ENCODE data around the gene KCTD4. TPM values are rescaled to one million over a fixed set of nuclear protein-coding genes. Genes with fewer than 3 reads are reported as not detected.

The KCTD4 gene
- polyA plus RNA-seq, 1 donor = 0.10 TPM

- H3K9me3 ChIP-seq (ENCODE audit: control insufficient read depth, low read depth, low read length) = no peaks in the 10 kb centered on the region
- H3K27ac ChIP-seq (ENCODE audit: low read length) = no peak overlapping the region
- 100% methylated on average over 1 of the region's 4 CpGs for WGBS (ENCODE audit: insufficient coverage, low lambda C conversion rate)
- DNase-seq = no peak
- peaks cover under 1% of the 10 kb centered on the region for H3K4me1 ChIP-seq (ENCODE audit: control insufficient read depth, insufficient read depth, low read length)
- no peaks in the 10 kb centered on the region for H3K27me3 ChIP-seq (ENCODE audit: control insufficient read depth, insufficient read depth, low read length)
- no peaks in the 10 kb centered on the region for H3K36me3 ChIP-seq (ENCODE audit: control insufficient read depth, insufficient read depth, low read length)
- H3K4me3 ChIP-seq (ENCODE audit: low read length) = no peak overlapping the region
Observed at GRCh38 chr13:45231305-45231704, 30.5 kb upstream of the KCTD4 start.

- H3K4me1 ChIP-seq (ENCODE audit: control insufficient read depth, insufficient read depth, low read length) = no peaks in the 10 kb centered on the region
- no peak for DNase-seq
- no peaks in the 10 kb centered on the region for H3K9me3 ChIP-seq (ENCODE audit: control insufficient read depth, low read depth, low read length)
- H3K27me3 ChIP-seq (ENCODE audit: control insufficient read depth, insufficient read depth, low read length) = no peaks in the 10 kb centered on the region
- 80% methylated on average over 1 of the region's 4 CpGs for WGBS (ENCODE audit: insufficient coverage, low lambda C conversion rate)
- H3K27ac ChIP-seq (ENCODE audit: low read length) = no peak overlapping the region
- H3K36me3 ChIP-seq (ENCODE audit: control insufficient read depth, insufficient read depth, low read length) = no peaks in the 10 kb centered on the region
- H3K4me3 ChIP-seq (ENCODE audit: low read length) = no peak overlapping the region
Observed at GRCh38 chr13:45229172-45229571, 28.3 kb upstream of the KCTD4 start.

DNA sequence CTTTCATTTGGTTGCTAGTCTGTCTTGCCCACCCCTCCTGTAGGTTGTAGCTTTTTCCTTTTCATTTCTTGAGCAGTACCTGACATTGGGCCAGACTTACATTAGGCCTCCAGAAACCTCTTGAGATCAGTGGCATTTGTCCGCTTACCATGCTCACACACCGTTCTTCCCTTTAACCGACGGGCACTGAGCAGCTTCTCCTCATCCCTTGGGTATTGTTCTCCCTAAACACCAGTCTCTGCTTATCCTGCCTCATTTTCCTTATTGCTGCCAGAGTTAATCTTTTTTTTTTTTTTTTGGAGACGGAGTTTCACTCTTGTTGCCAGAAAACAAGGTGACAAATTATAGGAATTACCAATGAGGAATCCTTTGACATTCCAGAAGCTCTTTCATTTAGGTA is 27.2 kb upstream of the KCTD4 start:
- no peak overlapping the region for H3K4me3 ChIP-seq (ENCODE audit: low read length)
- no peak overlapping the region for H3K27ac ChIP-seq (ENCODE audit: low read length)
- H3K9me3 ChIP-seq (ENCODE audit: control insufficient read depth, low read depth, low read length) = no peaks in the 10 kb centered on the region
- H3K4me1 ChIP-seq (ENCODE audit: control insufficient read depth, insufficient read depth, low read length) = no peaks in the 10 kb centered on the region
- H3K36me3 ChIP-seq (ENCODE audit: control insufficient read depth, insufficient read depth, low read length) = no peaks in the 10 kb centered on the region
- no peak for DNase-seq
- WGBS (ENCODE audit: insufficient coverage, low lambda C conversion rate) = 100% methylated on average over 4 of the region's 5 CpGs
- no peaks in the 10 kb centered on the region for H3K27me3 ChIP-seq (ENCODE audit: control insufficient read depth, insufficient read depth, low read length)

GRCh38 chr13:45226024-45226423 is 25.2 kb upstream of the KCTD4 start:
- Histone ChIP-seq H3K4me1 (ENCODE audit: control insufficient read depth, insufficient read depth, low read length) (no peaks in the 10 kb centered on the region), H3K36me3 (ENCODE audit: control insufficient read depth, insufficient read depth, low read length) (no peaks in the 10 kb centered on the region), H3K4me3 (ENCODE audit: low read length) (no peak overlapping the region), H3K27me3 (ENCODE audit: control insufficient read depth, insufficient read depth, low read length) (no peaks in the 10 kb centered on the region), H3K27ac (ENCODE audit: low read length) (no peak overlapping the region), H3K9me3 (ENCODE audit: control insufficient read depth, low read depth, low read length) (no peaks in the 10 kb centered on the region)
- whole genome bisulfite sequencing (ENCODE audit: insufficient coverage, low lambda C conversion rate) = 80% methylated on average over 2 of the region's 3 CpGs
- no peak for DNase-seq

- Histone ChIP-seq H3K27ac (ENCODE audit: low read length) (no peak overlapping the region), H3K4me3 (ENCODE audit: low read length) (no peak overlapping the region), H3K27me3 (ENCODE audit: control insufficient read depth, insufficient read depth, low read length) (no peaks in the 10 kb centered on the region), H3K9me3 (ENCODE audit: control insufficient read depth, low read depth, low read length) (no peaks in the 10 kb centered on the region), H3K36me3 (ENCODE audit: control insufficient read depth, insufficient read depth, low read length) (no peaks in the 10 kb centered on the region), H3K4me1 (ENCODE audit: control insufficient read depth, insufficient read depth, low read length) (no peaks in the 10 kb centered on the region)
- WGBS (ENCODE audit: insufficient coverage, low lambda C conversion rate) = no CpG with 5 or more reads among the region's 4 CpGs
- DNase-seq = no peak
Observed at GRCh38 chr13:45225370-45225769, 24.5 kb upstream of the KCTD4 start.

DNA sequence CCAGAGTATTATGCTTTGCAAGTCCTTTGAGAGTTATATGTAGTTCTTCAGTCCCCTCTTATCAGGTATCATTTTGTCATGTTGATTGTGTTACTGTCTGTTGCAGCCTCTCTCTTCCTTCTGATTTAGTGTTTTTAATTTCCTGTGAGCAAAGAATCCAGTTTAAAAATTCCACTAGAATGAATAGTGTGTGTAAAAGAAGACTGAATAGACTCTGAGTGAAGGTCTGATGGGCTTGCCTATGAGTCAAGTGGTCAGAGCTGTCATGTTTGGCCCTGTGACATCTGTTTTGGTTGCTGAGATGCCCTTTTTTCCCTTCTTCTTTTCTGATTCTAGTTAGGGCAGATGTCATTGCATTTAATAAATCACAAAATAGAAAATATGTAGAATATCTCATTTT is 23.3 kb upstream of the KCTD4 start:
- no peak for DNase-seq
- Histone ChIP-seq H3K4me1 (ENCODE audit: control insufficient read depth, insufficient read depth, low read length) (no peaks in the 10 kb centered on the region), H3K4me3 (ENCODE audit: low read length) (no peak overlapping the region), H3K27me3 (ENCODE audit: control insufficient read depth, insufficient read depth, low read length) (no peaks in the 10 kb centered on the region), H3K9me3 (ENCODE audit: control insufficient read depth, low read depth, low read length) (no peaks in the 10 kb centered on the region), H3K27ac (ENCODE audit: low read length) (no peak overlapping the region), H3K36me3 (ENCODE audit: control insufficient read depth, insufficient read depth, low read length) (no peaks in the 10 kb centered on the region)

GRCh38 chr13:45222919-45223318 is 22.1 kb upstream of the KCTD4 start:
- WGBS (ENCODE audit: insufficient coverage, low lambda C conversion rate) = no CpG with 5 or more reads among the region's 1 CpG
- no peaks in the 10 kb centered on the region for H3K36me3 ChIP-seq (ENCODE audit: control insufficient read depth, insufficient read depth, low read length)
- H3K27ac ChIP-seq (ENCODE audit: low read length) = no peak overlapping the region
- H3K27me3 ChIP-seq (ENCODE audit: control insufficient read depth, insufficient read depth, low read length) = no peaks in the 10 kb centered on the region
- no peak overlapping the region for H3K4me3 ChIP-seq (ENCODE audit: low read length)
- H3K4me1 ChIP-seq (ENCODE audit: control insufficient read depth, insufficient read depth, low read length) = no peaks in the 10 kb centered on the region
- no peaks in the 10 kb centered on the region for H3K9me3 ChIP-seq (ENCODE audit: control insufficient read depth, low read depth, low read length)
- no peak for DNase-seq

GRCh38 chr13:45222516-45222915 is 21.7 kb upstream of the KCTD4 start:
- Histone ChIP-seq H3K9me3 (ENCODE audit: control insufficient read depth, low read depth, low read length) (no peaks in the 10 kb centered on the region), H3K4me1 (ENCODE audit: control insufficient read depth, insufficient read depth, low read length) (no peaks in the 10 kb centered on the region), H3K4me3 (ENCODE audit: low read length) (no peak overlapping the region), H3K36me3 (ENCODE audit: control insufficient read depth, insufficient read depth, low read length) (no peaks in the 10 kb centered on the region), H3K27me3 (ENCODE audit: control insufficient read depth, insufficient read depth, low read length) (no peaks in the 10 kb centered on the region), H3K27ac (ENCODE audit: low read length) (no peak overlapping the region)
- no peak for DNase-seq
- no CpG with 5 or more reads among the region's 3 CpGs for WGBS (ENCODE audit: insufficient coverage, low lambda C conversion rate)

- no CpG with 5 or more reads among the region's 4 CpGs for WGBS (ENCODE audit: insufficient coverage, low lambda C conversion rate)
- no peak overlapping the region for H3K27ac ChIP-seq (ENCODE audit: low read length)
- DNase-seq = no peak
- H3K9me3 ChIP-seq (ENCODE audit: control insufficient read depth, low read depth, low read length) = no peaks in the 10 kb centered on the region
- no peaks in the 10 kb centered on the region for H3K4me1 ChIP-seq (ENCODE audit: control insufficient read depth, insufficient read depth, low read length)
- no peaks in the 10 kb centered on the region for H3K27me3 ChIP-seq (ENCODE audit: control insufficient read depth, insufficient read depth, low read length)
- H3K36me3 ChIP-seq (ENCODE audit: control insufficient read depth, insufficient read depth, low read length) = no peaks in the 10 kb centered on the region
- no peak overlapping the region for H3K4me3 ChIP-seq (ENCODE audit: low read length)
Observed at GRCh38 chr13:45220403-45220802, 19.6 kb upstream of the KCTD4 start.

DNA sequence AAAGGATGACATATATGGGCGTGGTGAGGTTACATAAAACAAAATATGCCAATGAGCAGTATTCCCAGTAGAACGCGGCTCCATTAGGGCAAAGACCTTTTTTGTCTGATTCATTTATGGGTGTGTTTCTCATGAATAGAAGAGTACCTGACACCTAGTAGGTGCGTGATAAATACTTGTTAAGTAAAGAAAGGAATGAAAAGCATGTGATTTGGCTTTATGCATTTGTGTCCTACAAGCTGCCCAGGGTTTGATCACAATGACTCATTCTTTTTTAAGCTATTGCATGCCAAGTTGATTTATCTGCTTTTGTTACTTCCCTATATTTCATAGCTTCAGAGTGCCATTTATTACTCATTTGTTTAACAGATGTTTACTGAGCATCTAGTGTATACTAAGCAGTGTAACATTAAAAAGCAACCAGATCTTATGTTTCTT is 19.1 kb upstream of the KCTD4 start:
- H3K36me3 ChIP-seq (ENCODE audit: control insufficient read depth, insufficient read depth, low read length) = no peaks in the 10 kb centered on the region
- no CpG with 5 or more reads among the region's 4 CpGs for WGBS (ENCODE audit: insufficient coverage, low lambda C conversion rate)
- H3K4me1 ChIP-seq (ENCODE audit: control insufficient read depth, insufficient read depth, low read length) = no peaks in the 10 kb centered on the region
- H3K4me3 ChIP-seq (ENCODE audit: low read length) = no peak overlapping the region
- H3K27ac ChIP-seq (ENCODE audit: low read length) = no peak overlapping the region
- H3K9me3 ChIP-seq (ENCODE audit: control insufficient read depth, low read depth, low read length) = no peaks in the 10 kb centered on the region
- no peaks in the 10 kb centered on the region for H3K27me3 ChIP-seq (ENCODE audit: control insufficient read depth, insufficient read depth, low read length)
- DNase-seq = no peak

DNA sequence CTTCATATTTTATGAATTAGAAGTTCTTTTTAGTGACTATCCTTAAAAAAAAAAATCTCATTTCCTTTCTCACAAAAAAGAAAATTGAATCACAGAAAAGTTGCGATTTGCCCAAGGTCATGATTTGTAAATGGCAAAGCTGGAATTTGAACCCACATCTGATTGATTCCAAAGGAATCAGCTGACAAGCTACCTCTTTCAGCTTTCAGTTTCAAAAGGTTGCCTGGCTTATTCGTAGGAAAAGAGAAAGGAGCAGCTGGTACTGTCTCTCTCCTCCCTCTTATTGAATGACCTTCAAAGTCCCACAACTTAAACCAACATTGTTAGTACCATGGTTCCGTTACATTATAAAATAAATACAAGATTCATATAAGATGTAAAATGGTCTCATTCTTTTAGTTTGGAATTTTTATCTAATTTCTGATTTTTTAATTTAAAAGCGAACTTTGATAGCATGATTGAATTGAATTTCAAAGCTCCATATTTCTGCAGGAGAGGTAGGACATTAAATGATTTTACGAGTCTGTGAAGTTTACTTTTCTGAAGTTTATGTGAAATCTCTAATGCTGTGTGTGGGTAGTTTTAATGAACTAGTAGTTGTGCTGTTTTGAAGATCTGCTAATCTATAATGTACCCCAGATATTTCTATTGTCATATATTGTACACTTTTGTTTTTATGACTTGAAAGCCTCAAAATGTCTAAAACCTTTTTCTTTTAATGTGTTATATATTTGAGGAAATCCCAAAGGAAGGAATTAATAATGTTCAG is 18.5 kb upstream of the KCTD4 start:
- Histone ChIP-seq H3K36me3 (ENCODE audit: control insufficient read depth, insufficient read depth, low read length) (no peaks in the 10 kb centered on the region), H3K27ac (ENCODE audit: low read length) (peak overlapping the region; percentile 62), H3K4me1 (ENCODE audit: control insufficient read depth, insufficient read depth, low read length) (no peaks in the 10 kb centered on the region), H3K4me3 (ENCODE audit: low read length) (no peak overlapping the region), H3K9me3 (ENCODE audit: control insufficient read depth, low read depth, low read length) (no peaks in the 10 kb centered on the region), H3K27me3 (ENCODE audit: control insufficient read depth, insufficient read depth, low read length) (no peaks in the 10 kb centered on the region)
- peak; percentile 55 to 82 for DNase-seq
- WGBS (ENCODE audit: insufficient coverage, low lambda C conversion rate) = 90% methylated on average over 2 of the region's 5 CpGs

All from large intestine (tissue), 3 donors.